NB4 (cell line): ENCODE results near the gene LRFN4.

Experiments used
- DNase-seq: peaks from one replicate; pipeline ENCODE4 v3.0.0; 2010; ENCODE audit warnings: low read depth
- H3K4me3 ChIP-seq: one replicate; pipeline ENCODE4 v1.5.1; 2011; ENCODE audit warnings: mild to moderate bottlenecking, low read depth, low read length, moderate library complexity
- CTCF ChIP-seq: IDR thresholded peaks from one replicate; pipeline ENCODE4 v1.5.1; 2012; ENCODE audit warnings: low read depth, low read length
- MAX ChIP-seq: IDR thresholded peaks from 2 replicates; pipeline ENCODE4 v1.6.1; 2011; ENCODE audit warnings: low read depth, low read length
- MYC ChIP-seq: IDR thresholded peaks from 2 replicates; pipeline ENCODE4 v1.6.1; 2011; ENCODE audit warnings: low read depth, low read length
- POLR2A ChIP-seq: IDR thresholded peaks from 2 replicates; pipeline ENCODE4 v1.6.1; 2011; ENCODE audit warnings: mild to moderate bottlenecking; ENCODE audit not compliant: insufficient read length; ENCODE audit errors: extremely low read depth

The LRFN4 gene

GRCh38 chr11:66867425-66868040, 10.7 kb downstream of the LRFN4 start:
- 0 out of 2 replicates have a peak, but pooled peaks have one; percentile 5 for TF ChIP-seq MAX
- no peak for TF ChIP-seq MYC
- TF ChIP-seq POLR2A: no peak
- no peak for TF ChIP-seq CTCF
- no peak overlapping the region for H3K4me3 ChIP-seq
- no peak for DNase-seq

GRCh38 chr11:66868082-66868725, 11.3 kb downstream of the LRFN4 start:
- no peak overlapping the region for H3K4me3 ChIP-seq
- TF ChIP-seq MYC (no peak), POLR2A (peak; percentile 27)
- no peak for DNase-seq

GRCh38 chr11:66868726-66869566, 12.1 kb downstream of the LRFN4 start:
- peak; percentile 71 for DNase-seq
- TF ChIP-seq MYC (peak; percentile 19; the same call in 1 of the 2 replicates), MAX (peak; percentile 46; the same call in 1 of the 2 replicates), POLR2A (no peak), CTCF (peak; percentile 34)
- no peak overlapping the region for H3K4me3 ChIP-seq

GRCh38 chr11:66869567-66869870, 12.7 kb downstream of the LRFN4 start:
- TF ChIP-seq MYC: no peak
- TF ChIP-seq POLR2A: no peak
- no peak for TF ChIP-seq CTCF
- TF ChIP-seq MAX: no peak
- DNase-seq: no peak
- no peak overlapping the region for H3K4me3 ChIP-seq

GRCh38 chr11:66870131-66870530, 13.3 kb downstream of the LRFN4 start:
- DNase-seq: no peak
- TF ChIP-seq CTCF (no peak), POLR2A (no peak)
- no peak overlapping the region for H3K4me3 ChIP-seq

GRCh38 chr11:66870616-66871520, 14.0 kb downstream of the LRFN4 start:
- DNase-seq: no peak
- TF ChIP-seq MAX: no peak
- TF ChIP-seq CTCF: no peak
- TF ChIP-seq POLR2A: no peak
- no peak overlapping the region for H3K4me3 ChIP-seq
